AG09319 (cell line): Measurements from ENCODE around the gene FAM81B.

Source experiments
- DNase-seq: peaks from one replicate; pipeline ENCODE4 v3.0.0-alpha.2; 2010; ENCODE audit warnings: low read depth; ENCODE audit errors: extremely low read depth
- CTCF ChIP-seq: IDR thresholded peaks from 2 replicates; pipeline ENCODE4 v1.5.1; 2011; ENCODE audit warnings: low read depth, mild to moderate bottlenecking, inconsistent platforms, low read length, moderate library complexity

FAM81B gene

DNA sequence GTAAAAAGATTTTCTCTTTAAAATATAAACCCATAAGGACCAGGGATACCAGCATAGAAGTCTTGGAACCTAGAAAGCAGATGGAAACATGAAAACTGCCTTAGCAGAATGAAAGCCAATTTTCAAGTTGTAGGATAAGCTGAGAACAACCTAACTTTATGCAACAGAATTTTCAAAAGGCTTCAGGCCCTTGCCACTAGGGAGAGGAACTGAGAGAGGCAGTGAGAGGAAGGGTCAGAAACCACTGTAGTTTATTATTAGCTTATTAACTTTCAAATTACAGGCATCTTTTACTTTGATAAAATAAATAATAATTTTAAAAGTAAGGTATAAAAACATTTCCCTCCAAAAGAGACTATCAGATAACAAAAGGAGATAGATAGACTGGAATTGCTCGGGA lies 33.4 kb downstream of the FAM81B start:
- no peak for DNase-seq

DNA sequence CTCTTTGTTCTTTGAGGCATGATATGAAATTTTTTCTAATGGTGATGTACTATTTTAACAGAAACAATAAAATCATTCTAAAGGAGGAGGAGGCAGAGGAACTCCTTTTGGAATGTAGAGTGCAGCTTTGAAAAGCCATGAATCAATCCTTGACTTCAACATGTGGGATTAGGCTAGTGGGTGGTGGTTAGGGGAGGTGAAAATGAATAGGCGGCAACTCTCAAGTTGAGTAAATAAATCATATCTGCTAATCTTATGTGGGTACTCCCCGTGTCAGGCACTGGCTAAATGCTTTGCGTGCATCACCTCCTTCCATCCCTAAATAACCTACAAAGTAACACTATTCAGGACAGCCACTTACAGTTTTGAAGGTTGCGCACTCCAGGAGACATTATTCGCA lies 35.1 kb downstream of the FAM81B start:
- DNase-seq: no peak
- TF ChIP-seq CTCF: no peak

More for the DNA sequence above, 33.4 kb downstream of the FAM81B start:
- TF ChIP-seq CTCF: no peak

DNA sequence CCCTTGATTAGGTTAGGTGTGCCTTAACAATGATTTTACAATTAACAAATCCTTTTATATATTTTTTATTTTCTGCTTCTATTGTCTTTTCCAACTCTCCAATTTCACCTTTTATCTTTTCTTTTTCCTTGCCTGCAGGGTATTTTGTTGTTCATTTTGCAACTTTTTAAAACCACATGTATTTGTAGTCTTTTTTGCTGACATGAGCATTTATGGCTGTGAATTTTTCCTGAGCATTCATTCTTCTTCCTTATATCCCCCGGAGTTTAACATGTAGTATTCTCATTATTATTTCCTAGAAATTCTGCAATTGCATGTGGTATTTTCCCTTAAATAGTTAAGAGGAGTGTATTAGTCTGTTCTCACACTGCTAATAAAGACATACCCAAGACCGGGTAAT lies 41.6 kb downstream of the FAM81B start:
- no peak for TF ChIP-seq CTCF
- no peak for DNase-seq

DNA sequence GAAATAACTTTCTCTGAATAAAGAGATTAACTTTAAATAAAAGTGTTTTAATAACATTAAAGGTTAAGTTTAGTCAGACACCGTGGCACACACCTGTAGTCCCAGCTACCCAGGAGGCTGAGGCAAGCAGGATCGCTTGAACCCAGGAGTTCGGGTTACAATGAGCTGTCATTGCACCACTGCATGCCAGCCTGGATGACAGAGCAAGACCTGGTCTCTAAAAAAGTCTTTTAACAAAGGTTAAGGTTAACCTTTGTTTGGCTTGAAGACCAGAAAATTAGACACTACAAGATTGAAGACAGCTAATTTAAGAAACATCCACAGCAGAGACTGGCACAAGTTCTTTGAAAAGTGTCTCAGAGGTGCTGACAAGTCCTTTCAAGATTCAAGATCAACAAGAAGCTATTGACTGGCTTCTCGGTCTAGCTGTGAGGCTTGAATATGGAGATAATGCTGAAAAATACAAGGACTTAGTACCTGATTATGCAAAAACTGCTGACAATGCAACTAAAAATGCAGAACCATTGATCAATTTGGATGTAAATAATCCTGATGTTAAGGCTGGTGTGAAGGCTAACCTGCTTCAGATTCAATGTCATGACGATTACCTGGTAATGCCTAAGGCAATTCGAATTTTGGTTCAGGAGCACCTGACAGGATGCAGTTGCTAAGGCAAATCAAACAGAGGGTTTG lies 48.8 kb downstream of the FAM81B start:
- DNase-seq: no peak

GRCh38 chr5:95440825-95441224 lies 49.7 kb downstream of the FAM81B start:
- no peak for TF ChIP-seq CTCF
- no peak for DNase-seq

More for the DNA sequence above, 48.8 kb downstream of the FAM81B start:
- TF ChIP-seq CTCF: no peak

- no peak for TF ChIP-seq CTCF
- no peak for DNase-seq
Observed at GRCh38 chr5:95441636-95442035, 50.5 kb downstream of the FAM81B start.

DNA sequence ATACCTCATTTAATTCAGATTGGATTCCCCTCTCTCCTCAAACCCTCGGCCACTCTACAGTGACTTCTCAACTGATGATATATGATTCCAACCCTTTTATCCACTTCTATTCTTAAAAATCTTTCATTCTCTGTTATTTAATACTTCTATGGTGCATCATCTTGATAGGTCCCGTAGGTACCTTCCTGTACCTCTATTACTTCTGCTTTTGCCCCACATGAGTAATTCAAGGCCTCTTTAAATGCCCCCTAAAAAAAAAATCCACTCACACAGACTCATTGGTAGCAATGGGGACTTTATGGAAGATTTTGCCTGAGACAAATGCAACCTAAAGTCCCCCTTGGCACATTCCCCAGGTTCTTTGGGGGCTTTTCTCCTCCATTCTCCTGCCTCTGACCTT lies 54.3 kb downstream of the FAM81B start:
- DNase-seq: no peak
- no peak for TF ChIP-seq CTCF
